GM10266 (cell line): Measurements from ENCODE around the gene CASP7.

Experiments
- DNase-seq: peaks from one replicate; pipeline ENCODE4 v3.0.0; 2012; ENCODE audit errors: extremely low spot score
- CTCF ChIP-seq: IDR thresholded peaks from 2 replicates; pipeline ENCODE4 v1.5.1; 2012; ENCODE audit warnings: mild to moderate bottlenecking, low read depth; ENCODE audit not compliant: control insufficient read depth, insufficient read depth; ENCODE audit errors: missing control alignments

CASP7 gene

GRCh38 chr10:113695691-113696090 lies 16.0 kb downstream of the CASP7 start:
- TF ChIP-seq CTCF, result no peak

GRCh38 chr10:113697595-113697994 lies 17.9 kb downstream of the CASP7 start:
- no peak for DNase-seq
- no peak for TF ChIP-seq CTCF

More at GRCh38 chr10:113695691-113696090, 16.0 kb downstream of the CASP7 start:
- no peak for DNase-seq

- peak; percentile 72 for TF ChIP-seq CTCF
- no peak for DNase-seq
Observed at GRCh38 chr10:113704637-113705343, 25.1 kb downstream of the CASP7 start.

GRCh38 chr10:113705344-113705652 lies 25.6 kb downstream of the CASP7 start:
- no peak for TF ChIP-seq CTCF
- DNase-seq, result no peak

- DNase-seq, result no peak
- no peak for TF ChIP-seq CTCF
Observed at GRCh38 chr10:113706623-113707022, 26.9 kb downstream of the CASP7 start.

- DNase-seq, result no peak
- no peak for TF ChIP-seq CTCF
Observed at GRCh38 chr10:113708640-113709039, 28.9 kb downstream of the CASP7 start.

- no peak for DNase-seq
- TF ChIP-seq CTCF, result no peak
Observed at GRCh38 chr10:113709221-113709838, 29.6 kb downstream of the CASP7 start.
